ENCODE measurements around the gene POLR1E. TPM values are rescaled to one million over a fixed set of nuclear protein-coding genes. Genes with fewer than 3 reads are reported as not detected.

Gene POLR1E
- total and polyA plus RNA-seq, 10 of the 15 experiments (the other 5 are each of a cell fraction or from before 2014, with no cell fraction given): 13.7 to 71.3 (median 50.4) TPM

GRCh38 chr9:37550781-37551180 is 65.0 kb downstream of the POLR1E start:
- CTCF ChIA-PET: no interaction called here
- intact Hi-C loops (cut with micrococcal nuclease; ENCODE audit: unreplicated experiment) (loop anchor here (10.0 kb wide), 1 partner anchor 64 kb away; no protein-coding TSS in a partner anchor), in situ Hi-C loops (cut with MboI) (no loop called here)
- TF ChIP-seq NFIC (IDR thresholded peaks at IDR 0.05; ENCODE audit: low read depth, low read length): no peak
- no peak for TF ChIP-seq E4F1 (IDR thresholded peaks at IDR 0.05; ENCODE audit: borderline replicate concordance, partially characterized antibody)
- TF ChIP-seq CHD1 (IDR thresholded peaks at IDR 0.05; ENCODE audit: low read depth, low read length): no peak
- TF ChIP-seq NBN (IDR thresholded peaks at IDR 0.05): no peak
- TF ChIP-seq BHLHE40 (IDR thresholded peaks at IDR 0.05; ENCODE audit: borderline replicate concordance in 1 of 2, low read depth in 2 of 2, low read length in 1 of 2): no peak
- no peak for TF ChIP-seq IRF3 (IDR thresholded peaks at IDR 0.05)
- no peak for TF ChIP-seq POLR2A (IDR thresholded peaks at IDR 0.05; ENCODE audit: low read depth, low read length)
- TF ChIP-seq STAT3 (IDR thresholded peaks at IDR 0.05; ENCODE audit: low read depth, low read length): no peak
- no peak for TF ChIP-seq IKZF1 (conservative IDR thresholded peaks at IDR 0.05)
- no peak for TF ChIP-seq ATF3 (IDR thresholded peaks at IDR 0.05; ENCODE audit: borderline replicate concordance, extremely low read depth, low read depth, low read length)
- no peak for TF ChIP-seq SUZ12 (IDR thresholded peaks at IDR 0.05; ENCODE audit: unreplicated experiment)
- TF ChIP-seq KAT2A (conservative IDR thresholded peaks at IDR 0.05; ENCODE audit: control insufficient read depth, low read depth, low read length): no peak
- TF ChIP-seq KLF5 (IDR thresholded peaks at IDR 0.05; ENCODE audit: partially characterized antibody): no peak
- no peak for TF ChIP-seq TBL1XR1 (IDR thresholded peaks at IDR 0.05; ENCODE audit: low read depth, low read length)
- TF ChIP-seq RBBP5 (conservative IDR thresholded peaks at IDR 0.05): no peak
- Histone ChIP-seq H3K4me3 (no peak overlapping the region), H3K4me2 (ENCODE audit: control insufficient read depth, insufficient read depth) (no peak overlapping the region), H3K79me2 (ENCODE audit: control insufficient read depth, insufficient read depth, low read length) (no peaks in the 10 kb centered on the region), H3K27me3 (replicated peaks in 1 of 2; ENCODE audit: control insufficient read depth in 2 of 2, insufficient read depth in 2 of 2, low read length in 1 of 2) (no peaks in the 10 kb centered on the region), H3K9ac (ENCODE audit: control insufficient read depth, insufficient read depth, low read length) (no peak overlapping the region), H2AFZ (ENCODE audit: control insufficient read depth, low read depth, low read length) (no peak overlapping the region), H3K9me3 (replicated peaks; ENCODE audit: control insufficient read depth, insufficient read depth, low read length) (no peaks in the 10 kb centered on the region), H4K20me1 (ENCODE audit: control insufficient read depth, insufficient read depth) (no peaks in the 10 kb centered on the region), H3K27ac (ENCODE audit: control insufficient read depth, insufficient read depth) (no peak overlapping the region), H3K4me1 (ENCODE audit: control insufficient read depth, insufficient read depth, low read length) (no peaks in the 10 kb centered on the region), H3K36me3 (ENCODE audit: control insufficient read depth in 2 of 2, insufficient read depth in 2 of 2, low read length in 1 of 2) (no peaks in the 10 kb centered on the region)
- FAIRE-seq (no peak), DNase-seq (ENCODE audit: low read depth, low spot score) (no peak), ATAC-seq (no peak)
- RAD21 ChIA-PET (ENCODE audit: unreplicated experiment): no interaction called here
- SMC1A ChIA-PET (ENCODE audit: uncharacterized antibody, unreplicated experiment): no interaction called here
- no TSS peak for BruUV-seq (replicated peaks)
- 95% methylated on average over 1 of the region's 1 CpG for WGBS (ENCODE audit: insufficient coverage, insufficient replicate concordance, low lambda C conversion rate, missing lambda C conversion rate)
- POLR2A ChIA-PET: no interaction called here

Measured in GM12878 (cell line).